Ishikawa (cell line): Measurements from ENCODE around the gene LIN7C.

ENCODE experiments used
- CEBPB ChIP-seq: IDR thresholded peaks from 2 replicates; pipeline ENCODE4 v1.6.1; 2012
- EGR1 ChIP-seq: IDR thresholded peaks from 2 replicates; pipeline ENCODE4 v1.6.1; 2012
- EP300 ChIP-seq: IDR thresholded peaks from 2 replicates; pipeline ENCODE4 v1.6.1; 2012; ENCODE audit warnings: borderline replicate concordance
- FOXM1 ChIP-seq: IDR thresholded peaks from 2 replicates; pipeline ENCODE4 v1.6.1; 2012; ENCODE audit warnings: low read depth, borderline replicate concordance
- MAX ChIP-seq: IDR thresholded peaks from 2 replicates; pipeline ENCODE4 v1.6.1; 2012
- NFIC ChIP-seq: IDR thresholded peaks from 2 replicates; pipeline ENCODE4 v1.6.1; 2012
- RAD21 ChIP-seq: IDR thresholded peaks from 2 replicates; pipeline ENCODE4 v1.6.1; 2012; ENCODE audit warnings: low read depth
- TCF12 ChIP-seq: IDR thresholded peaks from 2 replicates; pipeline ENCODE4 v1.6.1; 2012; ENCODE audit warnings: low read depth
- YY1 ChIP-seq: IDR thresholded peaks from 2 replicates; pipeline ENCODE4 v1.6.1; 2012; ENCODE audit warnings: low read depth
- ZBTB7A ChIP-seq: IDR thresholded peaks from 2 replicates; pipeline ENCODE4 v1.6.1; 2012; ENCODE audit warnings: low read depth
- TF ChIP-seq, protein P1 (sequence below): IDR thresholded peaks from 2 replicates; pipeline ENCODE4 v1.6.1; 2012; ENCODE audit warnings: low read depth, mild to moderate bottlenecking

- TF ChIP-seq YY1 = no peak
- no peak for TF ChIP-seq TCF12
- TF ChIP-seq, protein P1, sequence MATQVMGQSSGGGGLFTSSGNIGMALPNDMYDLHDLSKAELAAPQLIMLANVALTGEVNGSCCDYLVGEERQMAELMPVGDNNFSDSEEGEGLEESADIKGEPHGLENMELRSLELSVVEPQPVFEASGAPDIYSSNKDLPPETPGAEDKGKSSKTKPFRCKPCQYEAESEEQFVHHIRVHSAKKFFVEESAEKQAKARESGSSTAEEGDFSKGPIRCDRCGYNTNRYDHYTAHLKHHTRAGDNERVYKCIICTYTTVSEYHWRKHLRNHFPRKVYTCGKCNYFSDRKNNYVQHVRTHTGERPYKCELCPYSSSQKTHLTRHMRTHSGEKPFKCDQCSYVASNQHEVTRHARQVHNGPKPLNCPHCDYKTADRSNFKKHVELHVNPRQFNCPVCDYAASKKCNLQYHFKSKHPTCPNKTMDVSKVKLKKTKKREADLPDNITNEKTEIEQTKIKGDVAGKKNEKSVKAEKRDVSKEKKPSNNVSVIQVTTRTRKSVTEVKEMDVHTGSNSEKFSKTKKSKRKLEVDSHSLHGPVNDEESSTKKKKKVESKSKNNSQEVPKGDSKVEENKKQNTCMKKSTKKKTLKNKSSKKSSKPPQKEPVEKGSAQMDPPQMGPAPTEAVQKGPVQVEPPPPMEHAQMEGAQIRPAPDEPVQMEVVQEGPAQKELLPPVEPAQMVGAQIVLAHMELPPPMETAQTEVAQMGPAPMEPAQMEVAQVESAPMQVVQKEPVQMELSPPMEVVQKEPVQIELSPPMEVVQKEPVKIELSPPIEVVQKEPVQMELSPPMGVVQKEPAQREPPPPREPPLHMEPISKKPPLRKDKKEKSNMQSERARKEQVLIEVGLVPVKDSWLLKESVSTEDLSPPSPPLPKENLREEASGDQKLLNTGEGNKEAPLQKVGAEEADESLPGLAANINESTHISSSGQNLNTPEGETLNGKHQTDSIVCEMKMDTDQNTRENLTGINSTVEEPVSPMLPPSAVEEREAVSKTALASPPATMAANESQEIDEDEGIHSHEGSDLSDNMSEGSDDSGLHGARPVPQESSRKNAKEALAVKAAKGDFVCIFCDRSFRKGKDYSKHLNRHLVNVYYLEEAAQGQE = no peak
- TF ChIP-seq RAD21 = no peak
- no peak; the same call in 1 of the 2 replicates for TF ChIP-seq ZBTB7A
- no peak for TF ChIP-seq MAX
- no peak for TF ChIP-seq EGR1
- no peak for TF ChIP-seq CEBPB
- TF ChIP-seq NFIC = no peak
- no peak for TF ChIP-seq EP300
- TF ChIP-seq FOXM1 = no peak
These were observed 34.8 kb downstream of the LIN7C start for GRCh38 chr11:27471589-27472397.
